Endodermal cell (in vitro differentiated cells): ENCODE data around the gene HOXA6. TPM values are rescaled to one million over a fixed set of nuclear protein-coding genes. Genes with fewer than 3 reads are reported as not detected.
A peak's percentile ranks its signal among the peaks of the same experiment; 100 is the strongest.

Experiments
- DNase-seq: peaks from one replicate; pipeline ENCODE4 v3.0.0-alpha.2; 2017
- H3K27ac ChIP-seq: 2 replicates; pipeline ENCODE4 v1.5.1; 2013; ENCODE audit warnings: mild to moderate bottlenecking, low read depth, low read length, moderate library complexity
- H3K27me3 ChIP-seq: 2 replicates; pipeline ENCODE4 v1.6.1; 2013; ENCODE audit warnings: mild to moderate bottlenecking, low read length, moderate library complexity; ENCODE audit not compliant: insufficient read depth, control insufficient read depth, poor library complexity, severe bottlenecking
- H3K36me3 ChIP-seq: 2 replicates; pipeline ENCODE4 v1.7.0; 2013; ENCODE audit warnings: mild to moderate bottlenecking, low read length, moderate library complexity; ENCODE audit not compliant: control insufficient read depth, insufficient read depth
- H3K4me1 ChIP-seq: one replicate; pipeline ENCODE4 v1.7.0; 2013; ENCODE audit warnings: low read length; ENCODE audit not compliant: control insufficient read depth, insufficient read depth
- H3K4me3 ChIP-seq: 2 replicates; pipeline ENCODE4 v1.5.1; 2013; ENCODE audit warnings: mild to moderate bottlenecking, low read length, moderate library complexity
- H3K9ac ChIP-seq: 2 replicates; pipeline ENCODE4 v1.6.1; 2013; ENCODE audit warnings: mild to moderate bottlenecking, low read length, moderate library complexity; ENCODE audit not compliant: poor library complexity, severe bottlenecking; ENCODE audit errors: extremely low read depth
- H3K9me3 ChIP-seq: 2 replicates; pipeline ENCODE4 v1.6.1; 2013; ENCODE audit warnings: mild to moderate bottlenecking, low read length, moderate library complexity; ENCODE audit not compliant: control insufficient read depth
- H3K27ac Mint-ChIP-seq: 2 replicates; pipeline ENCODE4 v1.8.0; 2020; ENCODE audit warnings: mixed read lengths
- H3K27me3 Mint-ChIP-seq: 2 replicates; pipeline ENCODE4 v1.8.0; 2021; ENCODE audit warnings: mild to moderate bottlenecking, mixed read lengths; ENCODE audit not compliant: insufficient read depth
- H3K36me3 Mint-ChIP-seq: 2 replicates; pipeline ENCODE4 v1.8.0; 2020; ENCODE audit warnings: low read depth, mixed read lengths
- H3K4me1 Mint-ChIP-seq: 2 replicates; pipeline ENCODE4 v1.8.0; 2020; ENCODE audit warnings: mixed read lengths
- H3K4me3 Mint-ChIP-seq: 2 replicates; pipeline ENCODE4 v1.8.0; 2020; ENCODE audit warnings: mild to moderate bottlenecking, moderate library complexity, mixed read lengths
- H3K9me3 Mint-ChIP-seq: 2 replicates; pipeline ENCODE4 v1.8.0; 2020; ENCODE audit warnings: mild to moderate bottlenecking, mixed read lengths
- CTCF ChIP-seq: fragments of 200-600 bp; sonication (generic); conservative IDR thresholded peaks from 2 replicates; pipeline ENCODE4 v1.5.0; 2021; ENCODE audit warnings: antibody characterized with exemption, mild to moderate bottlenecking
- WGBS, 2 experiments: methylation state at CpG; one replicate each; pipeline versions ENCODE4 v1.1.5 to v1.1.7; 2013; ENCODE audit warnings: missing lambda C conversion rate in 2 of 2, mixed read lengths in 1 of 2; ENCODE audit not compliant: insufficient coverage in 1 of 2, insufficient read length in 1 of 2; 5-methylcytosine and 5-hydroxymethylcytosine counted together
- total RNA-seq, 2 donors: library from RNA; stranded (reverse); fragmentation: NEBNext Ultra II Directional in 1 of 2; extraction: Animal tissue kit (Norgen Biotek cat#: 25700) in 1 of 2; gene quantifications; 2 replicates in 1 of 2; 3 replicates in 1 of 2; pipeline ENCODE4 v1.2.1, GENCODE V29; 2021

HOXA6 gene
- total RNA-seq, 2 donors from 2014 or later, result not detected

- Mint-ChIP-seq H3K4me1 (no peaks in the 10 kb centered on the region), H3K36me3 (no peaks in the 10 kb centered on the region), H3K27me3 (peaks cover 100% of the 10 kb centered on the region), H3K27ac (no peak overlapping the region), H3K4me3 (no peak overlapping the region), H3K9me3 (peaks cover 8% of the 10 kb centered on the region)
- no peak overlapping the region for H3K9ac ChIP-seq
- no peak overlapping the region for H3K27ac ChIP-seq
- peaks cover 100% of the 10 kb centered on the region for H3K27me3 ChIP-seq
- peak; percentile 64 for DNase-seq
- H3K4me1 ChIP-seq, result no peaks in the 10 kb centered on the region
- H3K9me3 ChIP-seq, result peaks cover 5% of the 10 kb centered on the region
- H3K36me3 ChIP-seq, result no peaks in the 10 kb centered on the region
- no peak for TF ChIP-seq CTCF
- H3K4me3 ChIP-seq, result no peak overlapping the region
- WGBS, 2 experiments, result 7% methylated on average over 31 to 50 of the region's 50 CpGs
These were observed 19.2 kb upstream of the HOXA6 start for GRCh38 chr7:27166531-27167505.

- H3K27ac ChIP-seq, result no peak overlapping the region
- H3K27ac Mint-ChIP-seq, result no peak overlapping the region
- H3K9ac ChIP-seq, result no peak overlapping the region
These were observed 18.5 kb upstream of the HOXA6 start for GRCh38 chr7:27165996-27166530.

More at GRCh38 chr7:27165996-27166530, 18.5 kb upstream of the HOXA6 start:
- H3K9me3 ChIP-seq, result peaks cover 5% of the 10 kb centered on the region
- Mint-ChIP-seq H3K36me3 (no peaks in the 10 kb centered on the region), H3K9me3 (peaks cover 8% of the 10 kb centered on the region), H3K27me3 (peaks cover 100% of the 10 kb centered on the region), H3K4me1 (no peaks in the 10 kb centered on the region), H3K4me3 (no peak overlapping the region)
- H3K4me1 ChIP-seq, result no peaks in the 10 kb centered on the region
- TF ChIP-seq CTCF, result no peak
- no peak for DNase-seq
- H3K4me3 ChIP-seq, result no peak overlapping the region
- peaks cover 100% of the 10 kb centered on the region for H3K27me3 ChIP-seq
- WGBS, 2 experiments, result 7 to 12% methylated on average over 30 to 46 of the region's 46 CpGs
- H3K36me3 ChIP-seq, result no peaks in the 10 kb centered on the region
